GM23248 (cell line): ENCODE results near the gene DCDC1. TPM values are rescaled to one million over a fixed set of nuclear protein-coding genes. Genes with fewer than 3 reads are reported as not detected.

Source experiments
- DNase-seq: peaks from one replicate; pipeline ENCODE4 v3.0.0-alpha.2; 2015
- H2AFZ ChIP-seq: fragments of 200-600 bp; sonication (generic); 2 replicates; pipeline ENCODE4 v1.6.1; 2016; ENCODE audit warnings: antibody characterized with exemption
- H3F3A ChIP-seq: fragments of 200-600 bp; sonication (generic); 2 replicates; pipeline ENCODE4 v1.6.1; 2016; ENCODE audit warnings: mild to moderate bottlenecking, antibody characterized with exemption, mixed run types; ENCODE audit not compliant: insufficient read depth
- H3K27ac ChIP-seq: fragments of 200-600 bp; sonication (generic); 2 replicates; pipeline ENCODE4 v1.5.1; 2016; ENCODE audit warnings: mild to moderate bottlenecking
- H3K27me3 ChIP-seq: fragments of 200-600 bp; sonication (generic); replicated peaks from 2 replicates; pipeline ENCODE4 v1.6.1; 2016; ENCODE audit warnings: mild to moderate bottlenecking; ENCODE audit not compliant: insufficient read depth
- H3K36me3 ChIP-seq: fragments of 200-600 bp; sonication (generic); 2 replicates; pipeline ENCODE4 v1.6.1; 2016; ENCODE audit warnings: low read depth, mild to moderate bottlenecking
- H3K4me1 ChIP-seq: fragments of 200-600 bp; sonication (generic); 2 replicates; pipeline ENCODE4 v1.6.1; 2016; ENCODE audit warnings: mild to moderate bottlenecking; ENCODE audit not compliant: insufficient read depth
- H3K4me2 ChIP-seq: fragments of 200-600 bp; sonication (generic); one replicate; pipeline ENCODE4 v1.6.1; 2016; ENCODE audit warnings: mild to moderate bottlenecking; ENCODE audit not compliant: unreplicated experiment
- H3K4me3 ChIP-seq: fragments of 200-600 bp; sonication (generic); 2 replicates; pipeline ENCODE4 v1.5.1; 2016; ENCODE audit warnings: mild to moderate bottlenecking
- H3K79me2 ChIP-seq: fragments of 200-600 bp; sonication (generic); 2 replicates; pipeline ENCODE4 v1.6.1; 2016; ENCODE audit warnings: mild to moderate bottlenecking; ENCODE audit not compliant: insufficient read depth
- H3K9ac ChIP-seq: fragments of 200-600 bp; sonication (generic); 2 replicates; pipeline ENCODE4 v1.6.1; 2016; ENCODE audit warnings: mild to moderate bottlenecking
- H3K9me2 ChIP-seq: fragments of 200-600 bp; sonication (generic); 2 replicates; pipeline ENCODE4 v1.6.1; 2016; ENCODE audit warnings: mixed run types, mild to moderate bottlenecking, moderate library complexity; ENCODE audit not compliant: insufficient read depth
- H3K9me3 ChIP-seq: fragments of 200-600 bp; sonication (generic); one replicate; pipeline ENCODE4 v1.6.1; 2017; ENCODE audit warnings: low read depth
- H4K20me1 ChIP-seq: fragments of 200-600 bp; sonication (generic); 2 replicates; pipeline ENCODE4 v1.6.0; 2016; ENCODE audit not compliant: insufficient read depth
- EZH2 ChIP-seq: fragments of 200-600 bp; sonication (generic); IDR thresholded peaks from 2 replicates; pipeline ENCODE4 v1.6.1; 2018; ENCODE audit warnings: antibody characterized with exemption, mild to moderate bottlenecking; ENCODE audit not compliant: insufficient read depth, poor library complexity, severe bottlenecking
- EZH2phosphoT487 ChIP-seq: fragments of 200-600 bp; sonication (generic); IDR thresholded peaks from 2 replicates; pipeline ENCODE4 v1.6.1; 2018; ENCODE audit warnings: antibody characterized with exemption, moderate library complexity, mild to moderate bottlenecking, low read depth; ENCODE audit not compliant: insufficient read depth
- WGBS, 2 experiments: methylation state at CpG; one replicate each; pipeline ENCODE4 v1.1.6; 2015 to 2017; ENCODE audit warnings: low lambda C conversion rate in 2 of 2, low coverage in 1 of 2; ENCODE audit errors: missing lambda C conversion rate in 2 of 2; 5-methylcytosine and 5-hydroxymethylcytosine counted together
- in situ Hi-C: fragments of 300-500 bp; cut with MboI; formaldehyde crosslinking; loops from 2 replicates; pipeline ENCODE4 v1.15.0; 2020
- polyA plus RNA-seq: library from polyadenylated mRNA; unstranded; fragments of >200 nt; fragmentation: Nextera tagmentation; extraction: Ambion mirVana; gene quantifications from 2 replicates; pipeline ENCODE4 v1.2.1, GENCODE V29; 2016
- total RNA-seq: library from RNA; depleted of rRNA; stranded (reverse); fragments of >200 nt; shearing (Covaris generic); gene quantifications from 2 replicates; pipeline ENCODE4 v1.2.3, GENCODE V29; 2014

The DCDC1 gene
- total and polyA plus RNA-seq, 2 experiments from 2014 or later, result not detected

DNA sequence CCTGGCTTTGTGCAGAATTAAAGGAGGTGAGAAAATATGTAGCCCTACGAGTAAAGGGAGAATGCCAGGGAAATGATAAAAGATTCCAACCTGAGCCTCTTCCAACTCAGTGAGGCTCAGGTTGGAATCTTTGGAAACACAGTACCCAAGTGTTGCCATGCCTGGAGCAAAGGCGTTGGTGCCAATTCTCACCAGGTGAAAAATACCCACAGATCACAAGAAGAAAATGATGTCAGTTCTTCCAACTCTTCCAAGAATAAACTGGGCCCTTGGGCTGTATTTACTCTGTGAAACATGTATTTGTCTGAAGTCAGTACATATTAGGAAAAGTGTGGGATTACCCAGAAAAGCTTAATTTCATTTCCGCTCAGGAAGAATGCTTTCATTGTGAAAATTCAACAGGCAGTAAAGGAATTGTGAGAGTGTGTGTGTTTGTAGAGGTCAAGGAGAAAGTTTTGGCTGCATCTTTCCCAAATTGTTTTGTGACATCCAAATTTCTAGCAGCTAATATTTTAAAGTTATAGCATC is 548.0 kb downstream of the DCDC1 start:
- TF ChIP-seq EZH2 (no peak), EZH2phosphoT487 (no peak)
- in situ Hi-C loops, result no loop called here
- no peak overlapping the region for H3K4me3 ChIP-seq
- H3K36me3 ChIP-seq, result no peaks in the 10 kb centered on the region
- H4K20me1 ChIP-seq, result no peaks in the 10 kb centered on the region
- no peaks in the 10 kb centered on the region for H3F3A ChIP-seq
- H3K9me3 ChIP-seq, result no peaks in the 10 kb centered on the region
- 42 to 48% methylated on average over 3 of the region's 3 CpGs for WGBS, 2 experiments
- H3K9me2 ChIP-seq, result no peaks in the 10 kb centered on the region
- H2AFZ ChIP-seq, result no peak overlapping the region
- no peak overlapping the region for H3K4me2 ChIP-seq
- no peak overlapping the region for H3K9ac ChIP-seq
- H3K27me3 ChIP-seq, result no peaks in the 10 kb centered on the region
- H3K4me1 ChIP-seq, result no peaks in the 10 kb centered on the region
- no peak for DNase-seq
- no peaks in the 10 kb centered on the region for H3K79me2 ChIP-seq
- H3K27ac ChIP-seq, result no peak overlapping the region

DNA sequence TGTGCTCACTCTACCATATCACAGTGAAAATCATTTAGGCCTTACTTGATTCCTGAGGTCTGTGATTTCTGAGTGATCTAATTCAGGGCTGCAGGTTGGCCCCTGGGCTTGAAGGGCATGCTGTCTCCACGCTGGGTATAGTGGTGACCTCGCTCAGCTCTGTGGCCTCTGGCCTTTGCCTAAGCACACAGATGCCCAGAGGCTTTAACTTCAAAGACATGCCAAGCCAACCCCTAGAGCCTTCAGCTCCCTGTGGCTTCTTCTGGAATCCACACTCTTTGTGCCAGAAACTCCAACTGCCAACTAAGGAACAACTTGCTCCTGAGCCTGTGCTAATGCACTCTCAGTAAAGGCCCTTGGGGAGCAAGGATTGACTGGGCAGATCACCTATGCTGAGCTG is 550.8 kb downstream of the DCDC1 start:
- in situ Hi-C loops, result no loop called here
- TF ChIP-seq EZH2 (no peak), EZH2phosphoT487 (no peak)
- H3K36me3 ChIP-seq, result no peaks in the 10 kb centered on the region

DNA sequence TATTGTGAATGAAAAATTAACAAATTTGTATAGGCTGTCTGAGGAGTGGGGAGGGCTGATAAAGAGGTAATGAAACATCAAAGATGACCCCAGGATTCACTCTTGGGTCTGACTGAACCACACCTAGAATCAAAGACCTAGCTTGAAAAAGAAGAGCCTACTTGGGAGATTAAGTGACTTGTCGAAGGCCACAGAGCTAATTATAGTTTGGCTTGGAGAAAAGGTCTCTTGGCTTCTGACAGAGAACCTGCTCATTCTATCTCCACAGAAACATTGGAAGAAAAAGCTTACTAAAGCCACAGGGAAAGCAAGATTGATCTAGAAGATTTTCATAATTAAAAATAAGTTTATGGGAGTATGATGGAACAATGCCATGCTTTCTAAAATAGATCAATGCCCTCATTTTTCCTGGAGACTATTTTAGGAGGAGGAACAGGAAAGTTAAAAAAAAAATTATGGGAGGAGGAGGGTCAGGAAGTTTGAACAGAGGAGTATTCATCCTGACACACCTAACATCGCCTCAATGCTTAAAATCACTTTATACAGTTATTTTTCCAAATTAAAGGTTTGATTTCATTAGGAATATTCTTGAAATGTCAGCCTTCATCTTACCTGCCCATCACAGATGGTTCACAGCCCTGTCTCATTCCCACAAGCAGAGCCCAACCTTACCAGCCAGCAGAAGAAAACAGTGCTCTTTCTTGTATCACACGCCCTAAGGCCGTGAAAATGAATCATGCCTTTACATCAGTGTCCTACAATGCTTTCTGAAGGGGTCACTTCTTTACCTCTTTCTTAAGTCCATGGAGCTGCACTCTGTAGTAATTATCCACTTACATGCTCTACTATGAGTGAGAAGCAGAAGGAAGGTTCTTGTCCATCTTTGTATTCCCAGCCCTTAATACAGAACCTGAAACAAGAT is 552.3 kb downstream of the DCDC1 start:
- Histone ChIP-seq H3K4me1 (no peaks in the 10 kb centered on the region), H3K4me2 (no peak overlapping the region), H3K27ac (no peak overlapping the region), H3F3A (no peaks in the 10 kb centered on the region), H3K36me3 (no peaks in the 10 kb centered on the region), H3K9ac (no peak overlapping the region), H3K9me2 (no peaks in the 10 kb centered on the region), H3K4me3 (no peak overlapping the region), H3K79me2 (no peaks in the 10 kb centered on the region), H4K20me1 (no peaks in the 10 kb centered on the region), H2AFZ (no peak overlapping the region), H3K27me3 (no peaks in the 10 kb centered on the region), H3K9me3 (no peaks in the 10 kb centered on the region)
- no peak for DNase-seq
- WGBS, 2 experiments, result 7 to 9% methylated on average over 4 of the region's 4 CpGs
- in situ Hi-C loops, result no loop called here
- TF ChIP-seq EZH2phosphoT487 (no peak), EZH2 (no peak)

More for the DNA sequence above, 550.8 kb downstream of the DCDC1 start:
- no peaks in the 10 kb centered on the region for H3K9me2 ChIP-seq
- no peaks in the 10 kb centered on the region for H3K4me1 ChIP-seq
- no peak overlapping the region for H3K27ac ChIP-seq
- 0 to 3% methylated on average over 2 of the region's 2 CpGs for WGBS, 2 experiments
- no peaks in the 10 kb centered on the region for H3F3A ChIP-seq
- H3K9ac ChIP-seq, result no peak overlapping the region
- no peaks in the 10 kb centered on the region for H3K9me3 ChIP-seq
- H3K4me2 ChIP-seq, result no peak overlapping the region
- no peaks in the 10 kb centered on the region for H3K79me2 ChIP-seq
- H3K4me3 ChIP-seq, result no peak overlapping the region
- no peaks in the 10 kb centered on the region for H3K27me3 ChIP-seq
- no peak overlapping the region for H2AFZ ChIP-seq
- DNase-seq, result no peak
- no peaks in the 10 kb centered on the region for H4K20me1 ChIP-seq

DNA sequence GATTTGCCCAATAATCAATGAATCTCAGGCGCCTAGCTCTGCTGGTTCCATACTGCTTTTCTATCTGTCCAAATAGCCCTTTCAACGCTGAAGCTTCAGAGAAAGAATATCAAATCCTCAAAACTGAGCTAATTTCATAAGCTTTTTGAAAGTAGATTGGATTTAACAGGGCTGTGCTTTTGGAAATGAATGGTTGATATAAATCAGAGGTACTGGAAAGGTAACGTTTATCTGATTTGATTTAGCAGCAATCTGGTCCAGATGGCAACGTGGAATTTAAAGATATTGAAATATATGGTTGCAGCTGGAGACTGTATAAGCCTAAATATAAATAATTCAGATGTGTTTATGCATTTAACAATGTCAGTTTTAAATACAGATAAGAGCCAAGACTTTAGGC is 553.9 kb downstream of the DCDC1 start:
- WGBS, 2 experiments, result 18 to 22% methylated on average over 4 of the region's 4 CpGs
- TF ChIP-seq EZH2, result no peak
- TF ChIP-seq EZH2phosphoT487, result no peak

More for the DNA sequence above, 553.9 kb downstream of the DCDC1 start:
- Histone ChIP-seq H3K4me1 (no peaks in the 10 kb centered on the region), H3K4me3 (no peak overlapping the region), H4K20me1 (no peaks in the 10 kb centered on the region), H3K27me3 (no peaks in the 10 kb centered on the region), H3F3A (no peaks in the 10 kb centered on the region), H3K4me2 (no peak overlapping the region), H2AFZ (no peak overlapping the region), H3K79me2 (no peaks in the 10 kb centered on the region), H3K9ac (no peak overlapping the region), H3K27ac (no peak overlapping the region), H3K9me2 (no peaks in the 10 kb centered on the region), H3K9me3 (no peaks in the 10 kb centered on the region), H3K36me3 (no peaks in the 10 kb centered on the region)
- in situ Hi-C loops, result no loop called here
- no peak for DNase-seq
